Measurements from ENCODE around the gene ABHD16A. TPM values are rescaled to one million over a fixed set of nuclear protein-coding genes. Genes with fewer than 3 reads are reported as not detected.

Gene ABHD16A
- polyA plus RNA-seq, 2 of the 4 experiments (the other 2 are of a cell fraction), result 16.6 to 22.3 TPM

DNA sequence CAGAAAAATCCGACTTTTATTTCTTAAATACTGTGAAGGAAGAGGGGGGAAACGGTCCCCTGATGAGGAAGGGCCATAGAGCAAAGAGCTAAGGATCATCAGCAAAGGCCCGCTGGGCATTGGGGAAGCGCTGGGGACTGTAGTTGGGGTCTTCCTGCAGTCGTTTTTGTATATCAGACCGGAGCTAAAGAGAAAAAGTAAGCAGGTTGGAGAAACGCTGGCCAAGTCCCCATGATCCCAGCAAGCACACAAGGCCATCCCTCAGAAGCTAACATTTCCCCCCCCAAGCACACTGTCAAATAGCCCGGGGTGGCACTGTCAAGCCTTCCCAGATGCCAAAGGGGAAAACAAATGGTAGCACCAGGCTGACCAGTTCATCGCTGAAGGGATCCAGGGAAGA, 64.1 kb downstream of the ABHD16A start:
- H3K4me1 ChIP-seq, result no peaks in the 10 kb centered on the region
- no peak overlapping the region for H3K4me2 ChIP-seq
- no peak for DNase-seq (ENCODE audit: low read depth in 1 of 2, low spot score in 1 of 2)
- ATAC-seq, result no peak
- H3K27ac ChIP-seq, result no peak overlapping the region
- ChIA-PET POLR2A (interaction anchor here (0.7 to 0.9 kb wide), 2 partner anchors 13 to 17 kb away, joined by 3 to 4 read pairs; partner anchors contain the start of gene BAG6), CTCF (interaction anchor here (1.8 kb wide), 2 partner anchors 14 to 40 kb away, joined by 4 to 6 read pairs; no protein-coding TSS in a partner anchor)
- TF ChIP-seq JUNB (IDR thresholded peaks at IDR 0.05) (no peak), SREBF2 (IDR thresholded peaks at IDR 0.05) (no peak), NPAS2 (CRISPR knock-in tag; IDR thresholded peaks at IDR 0.05; ENCODE audit: borderline replicate concordance) (no peak), GATA3 (IDR thresholded peaks at IDR 0.05; ENCODE audit: borderline replicate concordance) (no peak), ZSCAN20 (CRISPR knock-in tag; IDR thresholded peaks at IDR 0.05) (no peak), HOXB13 (CRISPR knock-in tag; IDR thresholded peaks at IDR 0.05; ENCODE audit: low read depth) (no peak), CEBPB (IDR thresholded peaks at IDR 0.05) (no peak), JUN (IDR thresholded peaks at IDR 0.05) (no peak), FOSL2 (IDR thresholded peaks at IDR 0.05) (no peak), FOSL2 (CRISPR knock-in tag; IDR thresholded peaks at IDR 0.05) (no peak), REST (IDR thresholded peaks at IDR 0.05) (no peak), ZFP36 (IDR thresholded peaks at IDR 0.05; ENCODE audit: borderline replicate concordance, partially characterized antibody) (no peak), NFE2L2 (conservative IDR thresholded peaks at IDR 0.05; ENCODE audit: low read length) (no peak), RAD21 (conservative IDR thresholded peaks at IDR 0.05 in 1 of 2, IDR thresholded peaks at IDR 0.05 in 1 of 2) (no peak), EHMT2 (IDR thresholded peaks at IDR 0.05; ENCODE audit: low read depth) (no peak), MAX (IDR thresholded peaks at IDR 0.05) (no peak), MAZ (IDR thresholded peaks at IDR 0.05; ENCODE audit: borderline replicate concordance, low read depth, low read length) (no peak)
- H3K9me3 ChIP-seq, result no peaks in the 10 kb centered on the region
- WGBS (ENCODE audit: missing lambda C conversion rate), result 81% methylated on average over 9 of the region's 9 CpGs
- H3K4me3 ChIP-seq, result no peak overlapping the region
- no peak for FAIRE-seq

Small RNA genes lying within 50 kb of the gene (small RNA-seq; reads per million reads assigned to genes)
- gene LY6G6D (0 reads per million in 6 experiments), gene MIR4646 (0 reads per million in 6 experiments), gene RF00019 (0 reads per million in 6 experiments)

Other genes starting within 250 kb of the ABHD16A start
Only the 30 nearest of the 39 such genes appear.
- gene ATP6V1G2, start 156.7 kb downstream of the ABHD16A start, polyA plus RNA-seq (2011; rRNA removed), result 1.2 and 1.5 TPM in 2 replicates
- 0.57 to 0.75 TPM (median 0.64 TPM) in 3 replicates for gene ATP6V1G2, start 156.7 kb downstream of the ABHD16A start, polyA plus RNA-seq (2017; fragmentation: RNase III; extraction: RNeasy Plus Mini Kit Qiagen cat#74134 plus additional on column Dnase treatment)
- gene NFKBIL1, start 155.7 kb downstream of the ABHD16A start, polyA plus RNA-seq (2011; rRNA removed), result 3.8 and 5.2 TPM in 2 replicates
- gene NFKBIL1, start 155.7 kb downstream of the ABHD16A start, polyA plus RNA-seq (2017; fragmentation: RNase III; extraction: RNeasy Plus Mini Kit Qiagen cat#74134 plus additional on column Dnase treatment), result 7.4 to 9.0 TPM (median 7.6 TPM) in 3 replicates
- 0.07 TPM in 1 of 2 replicates, not detected in the other for gene LTA, start 131.0 kb downstream of the ABHD16A start, polyA plus RNA-seq (2011; rRNA removed)
- gene LTA, start 131.0 kb downstream of the ABHD16A start, polyA plus RNA-seq (2017; fragmentation: RNase III; extraction: RNeasy Plus Mini Kit Qiagen cat#74134 plus additional on column Dnase treatment), result 0.07 to 0.08 TPM in 2 of 3 replicates, not detected in the other
- 0.07 TPM in 1 of 2 replicates, not detected in the other for gene TNF, start 127.8 kb downstream of the ABHD16A start, polyA plus RNA-seq (2011; rRNA removed)
- not detected in 3 replicates for gene TNF, start 127.8 kb downstream of the ABHD16A start, polyA plus RNA-seq (2017; fragmentation: RNase III; extraction: RNeasy Plus Mini Kit Qiagen cat#74134 plus additional on column Dnase treatment)
- 0.13 and 0.26 TPM in 2 replicates for gene LTB, start 120.9 kb downstream of the ABHD16A start, polyA plus RNA-seq (2011; rRNA removed)
- 0.14 to 0.57 TPM (median 0.33 TPM) in 3 replicates for gene LTB, start 120.9 kb downstream of the ABHD16A start, polyA plus RNA-seq (2017; fragmentation: RNase III; extraction: RNeasy Plus Mini Kit Qiagen cat#74134 plus additional on column Dnase treatment)
- 0.17 and 0.19 TPM in 2 replicates for gene LST1, start 117.0 kb downstream of the ABHD16A start, polyA plus RNA-seq (2011; rRNA removed)
- gene LST1, start 117.0 kb downstream of the ABHD16A start, polyA plus RNA-seq (2017; fragmentation: RNase III; extraction: RNeasy Plus Mini Kit Qiagen cat#74134 plus additional on column Dnase treatment), result 0.26 to 0.47 TPM in 2 of 3 replicates, not detected in the other
- not detected in 2 replicates for gene NCR3, start 110.3 kb downstream of the ABHD16A start, polyA plus RNA-seq (2011; rRNA removed)
- gene NCR3, start 110.3 kb downstream of the ABHD16A start, polyA plus RNA-seq (2017; fragmentation: RNase III; extraction: RNeasy Plus Mini Kit Qiagen cat#74134 plus additional on column Dnase treatment), result not detected in 3 replicates
- not detected in 2 replicates for gene AIF1, start 88.1 kb downstream of the ABHD16A start, polyA plus RNA-seq (2011; rRNA removed)
- not detected in 3 replicates for gene AIF1, start 88.1 kb downstream of the ABHD16A start, polyA plus RNA-seq (2017; fragmentation: RNase III; extraction: RNeasy Plus Mini Kit Qiagen cat#74134 plus additional on column Dnase treatment)
- gene PRRC2A, start 82.6 kb downstream of the ABHD16A start, polyA plus RNA-seq (2011; rRNA removed), result 26.0 and 28.0 TPM in 2 replicates
- gene PRRC2A, start 82.6 kb downstream of the ABHD16A start, polyA plus RNA-seq (2017; fragmentation: RNase III; extraction: RNeasy Plus Mini Kit Qiagen cat#74134 plus additional on column Dnase treatment), result 60.7 to 63.0 TPM (median 61.1 TPM) in 3 replicates
- gene BAG6, start 50.7 kb downstream of the ABHD16A start, polyA plus RNA-seq (2011; rRNA removed), result 50.4 and 59.4 TPM in 2 replicates
- gene BAG6, start 50.7 kb downstream of the ABHD16A start, polyA plus RNA-seq (2017; fragmentation: RNase III; extraction: RNeasy Plus Mini Kit Qiagen cat#74134 plus additional on column Dnase treatment), result 107 to 123 TPM (median 121 TPM) in 3 replicates
- gene APOM, start 47.4 kb downstream of the ABHD16A start, polyA plus RNA-seq (2011; rRNA removed), result 2.6 and 4.1 TPM in 2 replicates
- 1.5 to 2.1 TPM (median 1.9 TPM) in 3 replicates for gene APOM, start 47.4 kb downstream of the ABHD16A start, polyA plus RNA-seq (2017; fragmentation: RNase III; extraction: RNeasy Plus Mini Kit Qiagen cat#74134 plus additional on column Dnase treatment)
- 6.0 and 6.1 TPM in 2 replicates for gene C6orf47, start 42.5 kb downstream of the ABHD16A start, polyA plus RNA-seq (2011; rRNA removed)
- gene C6orf47, start 42.5 kb downstream of the ABHD16A start, polyA plus RNA-seq (2017; fragmentation: RNase III; extraction: RNeasy Plus Mini Kit Qiagen cat#74134 plus additional on column Dnase treatment), result 10.7 to 13.6 TPM (median 11.9 TPM) in 3 replicates
- 10.0 and 11.0 TPM in 2 replicates for gene GPANK1, start 38.3 kb downstream of the ABHD16A start, polyA plus RNA-seq (2011; rRNA removed)
- 9.7 to 11.7 TPM (median 11.0 TPM) in 3 replicates for gene GPANK1, start 38.3 kb downstream of the ABHD16A start, polyA plus RNA-seq (2017; fragmentation: RNase III; extraction: RNeasy Plus Mini Kit Qiagen cat#74134 plus additional on column Dnase treatment)
- gene CSNK2B, start 37.2 kb downstream of the ABHD16A start, polyA plus RNA-seq (2011; rRNA removed), result 41.8 and 61.0 TPM in 2 replicates
- gene CSNK2B, start 37.2 kb downstream of the ABHD16A start, polyA plus RNA-seq (2017; fragmentation: RNase III; extraction: RNeasy Plus Mini Kit Qiagen cat#74134 plus additional on column Dnase treatment), result 134 to 141 TPM (median 141 TPM) in 3 replicates
- gene LY6G5B, start 33.3 kb downstream of the ABHD16A start, polyA plus RNA-seq (2011; rRNA removed), result 5.9 and 6.7 TPM in 2 replicates
- 9.0 to 12.3 TPM (median 9.9 TPM) in 3 replicates for gene LY6G5B, start 33.3 kb downstream of the ABHD16A start, polyA plus RNA-seq (2017; fragmentation: RNase III; extraction: RNeasy Plus Mini Kit Qiagen cat#74134 plus additional on column Dnase treatment)
- gene LY6G5C, start 22.3 kb downstream of the ABHD16A start, polyA plus RNA-seq (2011; rRNA removed), result 1.2 and 1.6 TPM in 2 replicates
- gene LY6G5C, start 22.3 kb downstream of the ABHD16A start, polyA plus RNA-seq (2017; fragmentation: RNase III; extraction: RNeasy Plus Mini Kit Qiagen cat#74134 plus additional on column Dnase treatment), result 1.5 to 1.9 TPM (median 1.6 TPM) in 3 replicates
- not detected in 2 replicates for gene LY6G6F, start 3.5 kb upstream of the ABHD16A start, polyA plus RNA-seq (2011; rRNA removed)
- not detected in 3 replicates for gene LY6G6F, start 3.5 kb upstream of the ABHD16A start, polyA plus RNA-seq (2017; fragmentation: RNase III; extraction: RNeasy Plus Mini Kit Qiagen cat#74134 plus additional on column Dnase treatment)
- gene LY6G6D, start 12.0 kb upstream of the ABHD16A start, polyA plus RNA-seq (2011; rRNA removed), result not detected in 2 replicates
- not detected in 3 replicates for gene LY6G6D, start 12.0 kb upstream of the ABHD16A start, polyA plus RNA-seq (2017; fragmentation: RNase III; extraction: RNeasy Plus Mini Kit Qiagen cat#74134 plus additional on column Dnase treatment)
- gene LY6G6C, start 18.4 kb upstream of the ABHD16A start, polyA plus RNA-seq (2011; rRNA removed), result 0.08 and 0.11 TPM in 2 replicates
- 0.11 to 0.21 TPM in 2 of 3 replicates, not detected in the other for gene LY6G6C, start 18.4 kb upstream of the ABHD16A start, polyA plus RNA-seq (2017; fragmentation: RNase III; extraction: RNeasy Plus Mini Kit Qiagen cat#74134 plus additional on column Dnase treatment)
- gene MPIG6B, start 20.0 kb upstream of the ABHD16A start, polyA plus RNA-seq (2011; rRNA removed), result not detected in 2 replicates
- gene MPIG6B, start 20.0 kb upstream of the ABHD16A start, polyA plus RNA-seq (2017; fragmentation: RNase III; extraction: RNeasy Plus Mini Kit Qiagen cat#74134 plus additional on column Dnase treatment), result not detected in 3 replicates
- 19.3 and 20.6 TPM in 2 replicates for gene DDAH2, start 26.0 kb upstream of the ABHD16A start, polyA plus RNA-seq (2011; rRNA removed)
- 44.8 to 57.3 TPM (median 54.5 TPM) in 3 replicates for gene DDAH2, start 26.0 kb upstream of the ABHD16A start, polyA plus RNA-seq (2017; fragmentation: RNase III; extraction: RNeasy Plus Mini Kit Qiagen cat#74134 plus additional on column Dnase treatment)
- gene CLIC1, start 33.2 kb upstream of the ABHD16A start, polyA plus RNA-seq (2011; rRNA removed), result 346 and 397 TPM in 2 replicates
- gene CLIC1, start 33.2 kb upstream of the ABHD16A start, polyA plus RNA-seq (2017; fragmentation: RNase III; extraction: RNeasy Plus Mini Kit Qiagen cat#74134 plus additional on column Dnase treatment), result 249 to 283 TPM (median 251 TPM) in 3 replicates
- gene MSH5, start 36.7 kb upstream of the ABHD16A start, polyA plus RNA-seq (2011; rRNA removed), result 36.5 and 42.6 TPM in 2 replicates
- 17.1 to 18.8 TPM (median 17.4 TPM) in 3 replicates for gene MSH5, start 36.7 kb upstream of the ABHD16A start, polyA plus RNA-seq (2017; fragmentation: RNase III; extraction: RNeasy Plus Mini Kit Qiagen cat#74134 plus additional on column Dnase treatment)
- gene SAPCD1, start 59.3 kb upstream of the ABHD16A start, polyA plus RNA-seq (2011; rRNA removed), result 3.3 and 6.9 TPM in 2 replicates
- 5.8 to 7.5 TPM (median 7.1 TPM) in 3 replicates for gene SAPCD1, start 59.3 kb upstream of the ABHD16A start, polyA plus RNA-seq (2017; fragmentation: RNase III; extraction: RNeasy Plus Mini Kit Qiagen cat#74134 plus additional on column Dnase treatment)
- 1.1 TPM in 2 replicates for gene VWA7, start 74.0 kb upstream of the ABHD16A start, polyA plus RNA-seq (2011; rRNA removed)
- gene VWA7, start 74.0 kb upstream of the ABHD16A start, polyA plus RNA-seq (2017; fragmentation: RNase III; extraction: RNeasy Plus Mini Kit Qiagen cat#74134 plus additional on column Dnase treatment), result 0.95 to 1.1 TPM (median 0.98 TPM) in 3 replicates
- gene VARS1, start 92.4 kb upstream of the ABHD16A start, polyA plus RNA-seq (2011; rRNA removed), result 17.7 and 24.7 TPM in 2 replicates
- gene VARS1, start 92.4 kb upstream of the ABHD16A start, polyA plus RNA-seq (2017; fragmentation: RNase III; extraction: RNeasy Plus Mini Kit Qiagen cat#74134 plus additional on column Dnase treatment), result 57.2 to 58.4 TPM (median 58.3 TPM) in 3 replicates
- 54.7 and 73.8 TPM in 2 replicates for gene LSM2, start 103.6 kb upstream of the ABHD16A start, polyA plus RNA-seq (2011; rRNA removed)
- 58.9 to 65.3 TPM (median 59.6 TPM) in 3 replicates for gene LSM2, start 103.6 kb upstream of the ABHD16A start, polyA plus RNA-seq (2017; fragmentation: RNase III; extraction: RNeasy Plus Mini Kit Qiagen cat#74134 plus additional on column Dnase treatment)
- gene HSPA1L, start 112.0 kb upstream of the ABHD16A start, polyA plus RNA-seq (2011; rRNA removed), result 1.2 and 1.6 TPM in 2 replicates
- 1.2 to 1.7 TPM (median 1.4 TPM) in 3 replicates for gene HSPA1L, start 112.0 kb upstream of the ABHD16A start, polyA plus RNA-seq (2017; fragmentation: RNase III; extraction: RNeasy Plus Mini Kit Qiagen cat#74134 plus additional on column Dnase treatment)
- gene HSPA1A, start 112.2 kb upstream of the ABHD16A start, polyA plus RNA-seq (2011; rRNA removed), result 88.2 and 122 TPM in 2 replicates
- gene HSPA1A, start 112.2 kb upstream of the ABHD16A start, polyA plus RNA-seq (2017; fragmentation: RNase III; extraction: RNeasy Plus Mini Kit Qiagen cat#74134 plus additional on column Dnase treatment), result 129 to 204 TPM (median 194 TPM) in 3 replicates
- gene HSPA1B, start 124.4 kb upstream of the ABHD16A start, polyA plus RNA-seq (2011; rRNA removed), result 52.7 and 70.6 TPM in 2 replicates
- gene HSPA1B, start 124.4 kb upstream of the ABHD16A start, polyA plus RNA-seq (2017; fragmentation: RNase III; extraction: RNeasy Plus Mini Kit Qiagen cat#74134 plus additional on column Dnase treatment), result 56.7 to 125 TPM (median 98.6 TPM) in 3 replicates

All from A549 (cell line).